OCI-LY1 (cell line): ENCODE data around the gene MPI.
"Not testable (repeated sequence)": the region's sequence is repeated elsewhere in the genome, so short reads cannot be mapped to it uniquely, and the experiment has no call there.

Experiments used
- H2AFZ ChIP-seq: fragments of 200-600 bp; sonication (generic), shearing (Covaris generic); 2 replicates; pipeline ENCODE4 v1.6.0; 2014; ENCODE audit warnings: antibody characterized with exemption, mild to moderate bottlenecking, low read length
- H3F3A ChIP-seq: fragments of 200-600 bp; sonication (generic), shearing (Covaris generic); 2 replicates; pipeline ENCODE4 v1.6.0; 2014; ENCODE audit warnings: mild to moderate bottlenecking, antibody characterized with exemption, low read length, moderate library complexity; ENCODE audit not compliant: insufficient read depth
- H3K27ac ChIP-seq: fragments of 200-600 bp; sonication (generic); 2 replicates; pipeline ENCODE4 v1.5.1; 2014; ENCODE audit warnings: low read length, mixed run types, mild to moderate bottlenecking, low read depth; ENCODE audit not compliant: poor library complexity, severe bottlenecking
- H3K27me3 ChIP-seq: fragments of 200-600 bp; sonication (generic); 2 replicates; pipeline ENCODE4 v1.6.0; 2014; ENCODE audit warnings: antibody characterized with exemption, mild to moderate bottlenecking, low read length, moderate library complexity; ENCODE audit not compliant: insufficient read depth
- H3K36me3 ChIP-seq: fragments of 200-600 bp; sonication (generic); 2 replicates; pipeline ENCODE4 v1.6.1; 2014; ENCODE audit warnings: mild to moderate bottlenecking, antibody characterized with exemption, low read length, moderate library complexity, mixed read lengths; ENCODE audit not compliant: insufficient read depth
- H3K4me1 ChIP-seq: fragments of 200-600 bp; sonication (generic); 2 replicates; pipeline ENCODE4 v1.5.1; 2014; ENCODE audit warnings: mild to moderate bottlenecking, low read length, moderate library complexity; ENCODE audit not compliant: insufficient read depth, severe bottlenecking
- H3K4me2 ChIP-seq: fragments of 200-600 bp; sonication (generic), shearing (Covaris generic); 2 replicates; pipeline ENCODE4 v1.6.1; 2014; ENCODE audit warnings: low read length
- H3K4me3 ChIP-seq: fragments of 200-600 bp; sonication (generic); 2 replicates; pipeline ENCODE4 v1.5.1; 2014; ENCODE audit warnings: low read length, low read depth, mild to moderate bottlenecking, mixed read lengths; ENCODE audit not compliant: poor library complexity, severe bottlenecking
- H3K79me2 ChIP-seq: fragments of 200-600 bp; shearing (Covaris generic); 2 replicates; pipeline ENCODE4 v1.6.1; 2016; ENCODE audit warnings: mixed run types, low read length, mixed read lengths; ENCODE audit not compliant: insufficient read depth
- H3K9ac ChIP-seq: fragments of 200-600 bp; sonication (generic), shearing (Covaris generic); 2 replicates; pipeline ENCODE4 v1.6.1; 2014; ENCODE audit warnings: mild to moderate bottlenecking, low read length, mixed read lengths
- H3K9me2 ChIP-seq: fragments of 200-600 bp; sonication (generic), shearing (Covaris generic); 2 replicates; pipeline ENCODE4 v1.6.1; 2014; ENCODE audit warnings: low read depth, mild to moderate bottlenecking, low read length, mixed read lengths
- H3K9me3 ChIP-seq: fragments of 200-600 bp; shearing (Covaris generic); 2 replicates; pipeline ENCODE4 v1.6.1; 2014; ENCODE audit warnings: low read length, mixed read lengths
- H4K20me1 ChIP-seq: fragments of 200-600 bp; sonication (generic), shearing (Covaris generic); 2 replicates; pipeline ENCODE4 v1.6.0; 2016; ENCODE audit warnings: mild to moderate bottlenecking, low read length; ENCODE audit not compliant: insufficient read depth
- EZH2 ChIP-seq: fragments of 200-600 bp; sonication (generic), shearing (Covaris generic); IDR thresholded peaks from 2 replicates; pipeline ENCODE4 v1.8.0; 2017; ENCODE audit warnings: borderline replicate concordance, mixed run types, mild to moderate bottlenecking, antibody characterized with exemption, low read length, moderate library complexity, mixed read lengths
- TF ChIP-seq, protein P1 (sequence below): fragments of 200-600 bp; sonication (generic), shearing (Covaris generic); IDR thresholded peaks from 2 replicates; pipeline ENCODE4 v1.5.1; 2017; ENCODE audit warnings: mild to moderate bottlenecking, antibody characterized with exemption, low read length, moderate library complexity, mixed read lengths

MPI gene

GRCh38 chr15:74892931-74893330 is 3.1 kb downstream of the MPI start:
- Histone ChIP-seq H3K4me3 (no peak overlapping the region), H3K79me2 (no peaks in the 10 kb centered on the region), H3K36me3 (peaks cover 47% of the 10 kb centered on the region), H3K4me2 (no peak overlapping the region), H3K27ac (no peak overlapping the region), H3K9me2 (no peaks in the 10 kb centered on the region), H3K9me3 (no peaks in the 10 kb centered on the region), H3K4me1 (peaks cover 18% of the 10 kb centered on the region), H3F3A (no peaks in the 10 kb centered on the region), H2AFZ (no peak overlapping the region), H3K27me3 (no peaks in the 10 kb centered on the region), H4K20me1 (no peaks in the 10 kb centered on the region), H3K9ac (no peak overlapping the region)
- no peak for TF ChIP-seq EZH2
- TF ChIP-seq, protein P1, sequence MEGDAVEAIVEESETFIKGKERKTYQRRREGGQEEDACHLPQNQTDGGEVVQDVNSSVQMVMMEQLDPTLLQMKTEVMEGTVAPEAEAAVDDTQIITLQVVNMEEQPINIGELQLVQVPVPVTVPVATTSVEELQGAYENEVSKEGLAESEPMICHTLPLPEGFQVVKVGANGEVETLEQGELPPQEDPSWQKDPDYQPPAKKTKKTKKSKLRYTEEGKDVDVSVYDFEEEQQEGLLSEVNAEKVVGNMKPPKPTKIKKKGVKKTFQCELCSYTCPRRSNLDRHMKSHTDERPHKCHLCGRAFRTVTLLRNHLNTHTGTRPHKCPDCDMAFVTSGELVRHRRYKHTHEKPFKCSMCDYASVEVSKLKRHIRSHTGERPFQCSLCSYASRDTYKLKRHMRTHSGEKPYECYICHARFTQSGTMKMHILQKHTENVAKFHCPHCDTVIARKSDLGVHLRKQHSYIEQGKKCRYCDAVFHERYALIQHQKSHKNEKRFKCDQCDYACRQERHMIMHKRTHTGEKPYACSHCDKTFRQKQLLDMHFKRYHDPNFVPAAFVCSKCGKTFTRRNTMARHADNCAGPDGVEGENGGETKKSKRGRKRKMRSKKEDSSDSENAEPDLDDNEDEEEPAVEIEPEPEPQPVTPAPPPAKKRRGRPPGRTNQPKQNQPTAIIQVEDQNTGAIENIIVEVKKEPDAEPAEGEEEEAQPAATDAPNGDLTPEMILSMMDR: no peak

GRCh38 chr15:74893627-74894026 is 3.8 kb downstream of the MPI start:
- no peaks in the 10 kb centered on the region for H4K20me1 ChIP-seq
- H2AFZ ChIP-seq: no peak overlapping the region
- no peaks in the 10 kb centered on the region for H3K9me3 ChIP-seq
- H3K36me3 ChIP-seq: peaks cover 52% of the 10 kb centered on the region
- H3F3A ChIP-seq: no peaks in the 10 kb centered on the region
- no peaks in the 10 kb centered on the region for H3K79me2 ChIP-seq
- TF ChIP-seq, protein P1: no peak
- TF ChIP-seq EZH2: no peak
- no peak overlapping the region for H3K27ac ChIP-seq
- H3K9me2 ChIP-seq: no peaks in the 10 kb centered on the region
- H3K4me2 ChIP-seq: no peak overlapping the region
- H3K27me3 ChIP-seq: no peaks in the 10 kb centered on the region
- H3K9ac ChIP-seq: no peak overlapping the region
- no peak overlapping the region for H3K4me3 ChIP-seq
- peaks cover 18% of the 10 kb centered on the region for H3K4me1 ChIP-seq

DNA sequence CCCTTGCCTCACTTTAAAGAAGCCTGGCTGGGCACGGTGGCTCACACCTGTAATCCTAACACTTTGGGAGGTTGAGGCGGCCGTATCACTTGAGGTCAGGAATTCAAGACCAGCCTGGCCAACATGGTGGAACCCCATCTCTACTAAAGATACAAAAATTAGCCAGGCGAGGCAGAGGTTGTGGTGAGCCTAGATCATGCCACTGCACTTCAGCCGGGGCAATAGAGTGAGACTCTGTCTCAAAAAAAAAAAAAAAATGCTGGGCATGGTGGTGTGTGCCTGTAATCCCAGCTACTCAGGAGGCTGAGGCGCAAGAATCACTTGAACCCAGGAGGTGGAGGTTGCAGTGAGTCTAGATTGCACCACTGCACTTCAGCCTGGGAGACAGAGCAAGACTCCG is 4.5 kb downstream of the MPI start:
- H3K9ac ChIP-seq, H2AFZ ChIP-seq, H3K4me2 ChIP-seq, H3F3A ChIP-seq, H3K9me2 ChIP-seq, H3K27me3 ChIP-seq, H3K4me3 ChIP-seq, H4K20me1 ChIP-seq, H3K27ac ChIP-seq, H3K79me2 ChIP-seq, H3K9me3 ChIP-seq: not testable (repeated sequence)
- H3K36me3 ChIP-seq: peaks cover 59% of the 10 kb centered on the region
- peaks cover 16% of the 10 kb centered on the region for H3K4me1 ChIP-seq

DNA sequence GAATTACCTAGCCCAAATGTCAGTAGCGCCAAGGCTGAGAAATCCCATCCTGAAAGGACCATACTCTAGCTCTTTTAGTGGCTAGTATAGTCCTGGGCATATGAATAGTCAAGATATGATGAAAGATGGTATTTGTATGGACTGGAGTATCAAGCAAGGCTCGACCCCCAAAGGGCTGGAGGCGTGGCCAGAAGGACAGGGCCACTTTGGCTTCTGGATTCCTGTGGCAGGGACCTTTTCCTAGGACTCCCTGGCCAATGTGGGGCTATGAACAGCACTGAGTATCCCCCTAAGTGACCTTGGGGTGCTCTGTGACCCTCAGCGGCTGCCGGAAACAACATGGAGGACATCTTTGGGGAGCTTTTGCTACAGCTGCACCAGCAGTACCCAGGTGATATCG is 6.0 kb downstream of the MPI start:
- no peaks in the 10 kb centered on the region for H3K79me2 ChIP-seq
- no peak for TF ChIP-seq EZH2
- TF ChIP-seq, protein P1: no peak
- H3K4me3 ChIP-seq: no peak overlapping the region
- peaks cover 74% of the 10 kb centered on the region for H3K36me3 ChIP-seq
- no peak overlapping the region for H2AFZ ChIP-seq
- H3K27me3 ChIP-seq: no peaks in the 10 kb centered on the region
- peaks cover 7% of the 10 kb centered on the region for H3K4me1 ChIP-seq
- H3F3A ChIP-seq: no peaks in the 10 kb centered on the region
- no peaks in the 10 kb centered on the region for H4K20me1 ChIP-seq
- no peak overlapping the region for H3K27ac ChIP-seq
- no peaks in the 10 kb centered on the region for H3K9me3 ChIP-seq
- no peaks in the 10 kb centered on the region for H3K9me2 ChIP-seq
- H3K4me2 ChIP-seq: no peak overlapping the region
- H3K9ac ChIP-seq: no peak overlapping the region
